Activated CD4-positive, alpha-beta T cell treated with anti-CD3 and anti-CD28 coated beads, Interleukin-2, amount 50 U/mL, for 4 hours (primary cell): ENCODE measurements around the gene EFCAB12.
"Not testable (repeated sequence)": the region's sequence is repeated elsewhere in the genome, so short reads cannot be mapped to it uniquely, and the experiment has no call there.

ENCODE experiments used
- DNase-seq, 2 experiments: peaks; one replicate each; pipeline ENCODE4 v3.0.0-alpha.2; 2020

The EFCAB12 gene

GRCh38 chr3:129364811-129365210 is 63.6 kb downstream of the EFCAB12 start:
- DNase-seq, result not testable (repeated sequence)

GRCh38 chr3:129363356-129363755 is 65.1 kb downstream of the EFCAB12 start:
- not testable (repeated sequence) for DNase-seq

- DNase-seq, result no peak
Measured at GRCh38 chr3:129360705-129361460, 67.6 kb downstream of the EFCAB12 start.

GRCh38 chr3:129360171-129360611 is 68.2 kb downstream of the EFCAB12 start:
- no peak for DNase-seq

GRCh38 chr3:129358772-129359371 is 69.6 kb downstream of the EFCAB12 start:
- no peak for DNase-seq

GRCh38 chr3:129358177-129358771 is 70.2 kb downstream of the EFCAB12 start:
- no peak for DNase-seq

- DNase-seq, result no peak
Measured at GRCh38 chr3:129357616-129358015, 70.8 kb downstream of the EFCAB12 start.

GRCh38 chr3:129356756-129357425 is 71.5 kb downstream of the EFCAB12 start:
- DNase-seq, result no peak

- DNase-seq, result no peak
Measured at GRCh38 chr3:129353589-129353941, 74.9 kb downstream of the EFCAB12 start.

GRCh38 chr3:129352650-129353588 is 75.5 kb downstream of the EFCAB12 start:
- DNase-seq, result no peak

- DNase-seq, result no peak
Measured at GRCh38 chr3:129352045-129352444, 76.4 kb downstream of the EFCAB12 start.
